Lower leg skin (tissue), 3 donors: ENCODE data around the gene ACSM5.

Source experiments
- CTCF ChIP-seq, 3 donors: fragments of 450-650 bp; IDR thresholded peaks; one replicate each; pipeline ENCODE4 v1.5.1; 2016; ENCODE audit warnings: antibody characterized with exemption in 3 of 3, mild to moderate bottlenecking in 3 of 3, moderate library complexity in 2 of 3
- POLR2A ChIP-seq, 2 donors: fragments of 450-650 bp; IDR thresholded peaks; one replicate each; pipeline ENCODE4 v1.6.1; 2016 to 2017; ENCODE audit warnings: antibody characterized with exemption in 2 of 2, mild to moderate bottlenecking in 1 of 2, moderate library complexity in 1 of 2

GRCh38 chr16:20484726-20485125 is 75.4 kb downstream of the ACSM5 start:
- TF ChIP-seq CTCF (IDR thresholded peaks at IDR 0.05): no peak
- no peak for TF ChIP-seq POLR2A (IDR thresholded peaks at IDR 0.05)
